Measurements from ENCODE around the gene TOMM6. TPM values are rescaled to one million over a fixed set of nuclear protein-coding genes. Genes with fewer than 3 reads are reported as not detected.

The TOMM6 gene
- polyA plus RNA-seq (2012; ENCODE audit: insufficient read depth, insufficient read length, low read depth) = 343 TPM

DNA sequence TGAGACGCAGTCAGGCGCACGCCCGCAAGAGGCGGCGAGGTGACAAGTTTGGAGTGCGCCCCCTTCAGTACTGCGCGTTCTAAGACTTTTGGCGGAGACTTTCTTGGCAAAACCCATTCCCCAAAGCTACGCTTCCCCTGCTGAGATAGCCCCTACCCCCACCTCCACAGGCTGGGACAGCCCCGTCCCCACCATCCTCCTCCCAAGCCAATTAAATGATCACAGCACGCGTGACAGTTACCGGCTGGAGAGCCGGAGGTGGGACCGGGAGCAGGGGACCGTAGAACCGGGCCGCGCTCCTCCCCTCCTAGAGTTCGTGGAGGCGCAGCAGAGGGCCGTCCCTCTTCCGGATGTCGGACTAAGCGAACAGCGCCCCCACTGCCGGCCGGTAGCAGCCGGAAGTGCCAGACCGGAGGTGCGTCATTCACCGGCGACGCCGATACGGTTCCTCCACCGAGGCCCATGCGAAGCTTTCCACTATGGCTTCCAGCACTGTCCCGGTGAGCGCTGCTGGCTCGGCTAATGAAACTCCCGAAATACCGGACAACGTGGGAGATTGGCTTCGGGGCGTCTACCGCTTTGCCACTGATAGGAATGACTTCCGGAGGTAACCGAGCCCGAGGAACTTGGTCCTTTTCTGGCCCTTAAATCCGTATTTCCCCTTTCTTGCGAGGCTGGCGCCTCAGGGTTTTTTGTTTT is at the start of gene TOMM6:
TOMM6 (plus strand) TSS at position 476 of the 699 bp plus-strand sequence; CDS start at position 480, 4 bp downstream.
- Histone ChIP-seq H3K27me3 (no peaks in the 10 kb centered on the region), H3K36me3 (peaks cover 27% of the 10 kb centered on the region), H3K9me3 (no peaks in the 10 kb centered on the region), H3K4me1 (no peaks in the 10 kb centered on the region), H3K4me3 (ENCODE audit: low read depth, low read length) (peak within 1 kb of the TSS; percentile 97)
- DNase-seq = peak; percentile 95
- TF ChIP-seq, protein P1, sequence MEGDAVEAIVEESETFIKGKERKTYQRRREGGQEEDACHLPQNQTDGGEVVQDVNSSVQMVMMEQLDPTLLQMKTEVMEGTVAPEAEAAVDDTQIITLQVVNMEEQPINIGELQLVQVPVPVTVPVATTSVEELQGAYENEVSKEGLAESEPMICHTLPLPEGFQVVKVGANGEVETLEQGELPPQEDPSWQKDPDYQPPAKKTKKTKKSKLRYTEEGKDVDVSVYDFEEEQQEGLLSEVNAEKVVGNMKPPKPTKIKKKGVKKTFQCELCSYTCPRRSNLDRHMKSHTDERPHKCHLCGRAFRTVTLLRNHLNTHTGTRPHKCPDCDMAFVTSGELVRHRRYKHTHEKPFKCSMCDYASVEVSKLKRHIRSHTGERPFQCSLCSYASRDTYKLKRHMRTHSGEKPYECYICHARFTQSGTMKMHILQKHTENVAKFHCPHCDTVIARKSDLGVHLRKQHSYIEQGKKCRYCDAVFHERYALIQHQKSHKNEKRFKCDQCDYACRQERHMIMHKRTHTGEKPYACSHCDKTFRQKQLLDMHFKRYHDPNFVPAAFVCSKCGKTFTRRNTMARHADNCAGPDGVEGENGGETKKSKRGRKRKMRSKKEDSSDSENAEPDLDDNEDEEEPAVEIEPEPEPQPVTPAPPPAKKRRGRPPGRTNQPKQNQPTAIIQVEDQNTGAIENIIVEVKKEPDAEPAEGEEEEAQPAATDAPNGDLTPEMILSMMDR (IDR thresholded peaks at IDR 0.05; ENCODE audit: low read depth, low read length) = peak; percentile 69

DNA sequence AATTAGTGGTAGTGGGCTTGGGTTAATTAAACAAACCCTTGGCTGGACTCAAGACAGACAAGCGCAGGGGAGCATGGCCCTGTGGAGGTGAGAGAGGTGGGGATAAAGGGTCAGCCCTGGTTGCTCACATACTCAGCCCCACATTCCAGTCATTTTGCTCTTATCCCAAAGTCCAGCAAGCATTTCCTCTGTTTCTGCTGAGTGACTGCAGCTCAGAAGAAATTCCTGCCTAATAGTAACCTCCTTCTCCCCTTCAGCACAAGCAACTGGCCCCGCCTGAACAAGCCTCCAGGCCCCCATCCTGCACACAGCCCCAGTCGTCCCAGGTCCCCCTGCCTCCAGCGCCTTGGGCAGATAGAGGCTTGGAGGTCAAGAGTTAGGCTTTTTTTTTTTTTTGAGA is 48.5 kb upstream of the TOMM6 start:
- DNase-seq = no peak
- no peaks in the 10 kb centered on the region for H3K9me3 ChIP-seq
- no peaks in the 10 kb centered on the region for H3K27me3 ChIP-seq
- no peak overlapping the region for H3K4me3 ChIP-seq (ENCODE audit: low read depth, low read length)
- H3K4me1 ChIP-seq = peaks cover 4% of the 10 kb centered on the region
- H3K36me3 ChIP-seq = no peaks in the 10 kb centered on the region
- TF ChIP-seq, protein P1 (IDR thresholded peaks at IDR 0.05; ENCODE audit: low read depth, low read length) = no peak

DNA sequence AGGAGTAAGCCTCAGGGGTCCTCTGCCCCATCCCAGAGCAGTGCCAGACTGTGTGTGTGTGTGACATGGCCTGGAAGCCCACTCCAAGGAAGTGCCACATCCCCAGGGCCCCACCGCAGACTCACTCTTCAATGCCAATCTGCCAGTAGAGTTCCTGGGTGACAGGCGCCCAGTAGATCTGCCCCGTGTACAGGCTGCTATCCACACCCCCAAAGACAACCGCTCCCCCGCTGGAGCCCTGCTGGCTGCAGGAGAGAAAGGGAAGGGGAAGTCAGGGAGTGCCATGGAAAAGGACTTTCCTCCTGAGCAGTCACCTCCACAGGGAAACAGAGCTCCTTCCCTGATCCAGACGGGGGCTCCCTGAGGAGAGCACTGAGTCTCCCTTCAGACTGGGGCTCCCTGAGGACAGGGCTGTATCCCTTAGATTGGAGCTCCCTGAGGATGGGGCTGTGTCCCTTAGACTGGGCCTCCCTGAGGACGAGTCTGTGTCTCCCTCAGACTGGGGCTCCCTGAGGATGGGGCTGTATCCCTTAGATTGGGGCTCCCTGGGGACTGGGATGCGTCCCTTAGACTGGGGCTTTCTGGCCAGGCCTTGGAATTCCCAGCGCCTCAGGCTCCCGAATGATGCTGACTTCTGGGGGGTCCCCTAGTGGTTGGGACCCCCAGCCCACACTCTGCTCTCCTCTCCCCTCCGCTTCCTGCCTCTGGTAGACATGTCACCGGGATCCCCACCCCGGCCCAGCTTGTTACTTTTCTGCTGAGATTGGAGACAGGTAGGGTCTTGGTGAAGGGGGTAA is 46.9 kb upstream of the TOMM6 start:
- Histone ChIP-seq H3K27me3 (no peaks in the 10 kb centered on the region), H3K4me3 (ENCODE audit: low read depth, low read length) (no peak overlapping the region), H3K36me3 (no peaks in the 10 kb centered on the region), H3K9me3 (no peaks in the 10 kb centered on the region), H3K4me1 (peaks cover 4% of the 10 kb centered on the region)
- TF ChIP-seq, protein P1 (IDR thresholded peaks at IDR 0.05; ENCODE audit: low read depth, low read length) = no peak
- DNase-seq = no peak

DNA sequence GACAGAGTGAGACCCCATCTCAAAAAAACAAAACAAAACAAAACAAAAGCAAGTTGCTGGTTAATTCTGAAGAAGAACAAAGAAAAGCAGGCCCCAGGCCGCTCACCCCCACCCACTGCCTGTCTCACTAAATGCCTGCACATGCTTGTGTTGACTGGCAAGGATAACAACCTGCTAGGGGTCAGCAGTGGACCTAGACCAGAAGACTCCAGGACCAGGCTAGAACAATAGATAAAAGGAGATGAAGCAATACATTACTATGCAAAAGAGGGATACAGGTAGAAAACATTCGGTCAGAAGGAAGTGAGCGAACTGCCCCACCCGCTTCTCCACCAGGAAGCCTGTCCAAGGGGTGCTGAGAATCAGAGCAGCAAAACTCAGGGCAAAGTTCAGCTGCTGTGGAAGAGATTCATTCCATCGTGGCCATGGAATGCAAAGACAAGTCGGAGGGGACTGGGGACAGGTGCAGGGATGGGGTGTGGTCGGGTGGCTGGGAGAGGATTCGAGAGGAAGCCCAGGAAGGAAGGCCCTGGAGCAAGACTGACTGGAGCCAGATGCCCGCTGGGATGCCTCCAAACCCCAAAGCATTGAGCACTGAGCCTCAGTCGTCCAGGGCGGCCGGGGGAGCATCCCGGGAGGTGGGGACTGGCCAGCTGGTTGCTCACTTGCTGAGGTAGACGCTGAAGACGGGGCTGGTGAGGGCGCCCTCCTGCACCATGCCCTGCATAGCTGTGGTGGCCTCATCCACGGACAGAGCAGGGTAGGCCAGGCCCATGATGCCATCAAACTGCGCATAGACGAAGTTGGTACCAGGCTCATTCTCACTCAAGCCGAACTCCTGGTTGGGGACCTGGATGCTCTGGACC is 45.6 kb upstream of the TOMM6 start:
- no peaks in the 10 kb centered on the region for H3K27me3 ChIP-seq
- no peak overlapping the region for H3K4me3 ChIP-seq (ENCODE audit: low read depth, low read length)
- no peaks in the 10 kb centered on the region for H3K36me3 ChIP-seq
- no peaks in the 10 kb centered on the region for H3K4me1 ChIP-seq
- TF ChIP-seq, protein P1 (IDR thresholded peaks at IDR 0.05; ENCODE audit: low read depth, low read length) = no peak
- no peaks in the 10 kb centered on the region for H3K9me3 ChIP-seq
- no peak for DNase-seq

DNA sequence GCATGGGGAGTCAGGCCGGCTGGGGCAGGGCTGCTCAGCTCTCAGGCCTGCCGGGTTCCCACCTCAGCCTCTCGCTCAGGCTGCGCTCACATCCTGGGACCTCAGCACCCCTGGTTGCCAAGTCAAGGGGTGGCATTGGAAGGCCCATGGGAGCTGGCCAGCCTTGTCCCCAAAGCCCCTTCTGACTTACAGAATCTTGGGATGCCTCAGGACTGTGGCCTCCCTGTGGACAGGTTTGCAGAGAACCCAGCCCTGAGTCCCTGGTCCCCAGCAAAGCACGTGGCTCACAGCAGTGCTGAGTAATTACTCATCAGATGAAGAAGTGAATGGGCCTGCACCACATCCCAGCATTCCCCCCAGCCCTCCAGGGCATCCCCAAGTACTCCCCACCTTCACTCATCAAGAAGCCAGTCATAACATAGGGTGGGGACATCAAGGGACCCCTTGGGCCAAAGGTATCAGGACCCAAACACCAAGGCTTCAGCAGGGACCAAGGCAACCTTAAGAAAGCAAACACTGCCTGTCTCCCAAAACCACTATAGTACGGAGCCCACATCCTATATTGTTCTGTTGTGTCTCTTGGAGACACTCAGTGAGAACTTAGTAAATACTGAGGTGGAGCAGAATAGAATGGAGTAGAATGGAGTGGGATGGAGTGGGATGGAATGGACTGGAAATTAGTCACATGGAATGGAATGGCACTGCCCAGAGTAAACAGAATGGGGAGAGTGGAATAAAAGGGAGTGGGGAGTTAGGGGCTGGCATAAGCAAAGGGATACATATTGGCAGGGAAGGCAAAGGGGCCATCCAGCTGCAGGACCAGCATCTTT is 43.9 kb upstream of the TOMM6 start:
- no peak for DNase-seq
- Histone ChIP-seq H3K9me3 (no peaks in the 10 kb centered on the region), H3K4me3 (ENCODE audit: low read depth, low read length) (no peak overlapping the region), H3K27me3 (no peaks in the 10 kb centered on the region), H3K36me3 (no peaks in the 10 kb centered on the region), H3K4me1 (peaks cover 7% of the 10 kb centered on the region)
- TF ChIP-seq, protein P1 (IDR thresholded peaks at IDR 0.05; ENCODE audit: low read depth, low read length) = no peak

All from BE2C (cell line).